IPS-15b (cell line): ENCODE measurements around the gene RNU6-9.
A peak's percentile ranks its signal among the peaks of the same experiment; 100 is the strongest.
"Not testable (repeated sequence)": the region's sequence is repeated elsewhere in the genome, so short reads cannot be mapped to it uniquely, and the experiment has no call there.

Experiments used
- H3K27me3 ChIP-seq: one replicate; pipeline ENCODE4 v1.6.1; 2013; ENCODE audit warnings: low read length; ENCODE audit not compliant: control insufficient read depth, insufficient read depth
- H3K36me3 ChIP-seq: one replicate; pipeline ENCODE4 v1.6.1; 2013; ENCODE audit warnings: low read length; ENCODE audit not compliant: control insufficient read depth, insufficient read depth
- H3K4me1 ChIP-seq: one replicate; pipeline ENCODE4 v1.6.1; 2013; ENCODE audit warnings: mild to moderate bottlenecking, low read length; ENCODE audit not compliant: control insufficient read depth, insufficient read depth
- H3K4me3 ChIP-seq: one replicate; pipeline ENCODE4 v1.5.1; 2013; ENCODE audit warnings: low read depth, low read length
- H3K9ac ChIP-seq: one replicate; pipeline ENCODE4 v1.6.1; 2013; ENCODE audit warnings: low read depth, mild to moderate bottlenecking, low read length
- H3K9me3 ChIP-seq: one replicate; pipeline ENCODE4 v1.6.1; 2013; ENCODE audit warnings: mild to moderate bottlenecking, low read length; ENCODE audit not compliant: control insufficient read depth, insufficient read depth

RNU6-9 gene

DNA sequence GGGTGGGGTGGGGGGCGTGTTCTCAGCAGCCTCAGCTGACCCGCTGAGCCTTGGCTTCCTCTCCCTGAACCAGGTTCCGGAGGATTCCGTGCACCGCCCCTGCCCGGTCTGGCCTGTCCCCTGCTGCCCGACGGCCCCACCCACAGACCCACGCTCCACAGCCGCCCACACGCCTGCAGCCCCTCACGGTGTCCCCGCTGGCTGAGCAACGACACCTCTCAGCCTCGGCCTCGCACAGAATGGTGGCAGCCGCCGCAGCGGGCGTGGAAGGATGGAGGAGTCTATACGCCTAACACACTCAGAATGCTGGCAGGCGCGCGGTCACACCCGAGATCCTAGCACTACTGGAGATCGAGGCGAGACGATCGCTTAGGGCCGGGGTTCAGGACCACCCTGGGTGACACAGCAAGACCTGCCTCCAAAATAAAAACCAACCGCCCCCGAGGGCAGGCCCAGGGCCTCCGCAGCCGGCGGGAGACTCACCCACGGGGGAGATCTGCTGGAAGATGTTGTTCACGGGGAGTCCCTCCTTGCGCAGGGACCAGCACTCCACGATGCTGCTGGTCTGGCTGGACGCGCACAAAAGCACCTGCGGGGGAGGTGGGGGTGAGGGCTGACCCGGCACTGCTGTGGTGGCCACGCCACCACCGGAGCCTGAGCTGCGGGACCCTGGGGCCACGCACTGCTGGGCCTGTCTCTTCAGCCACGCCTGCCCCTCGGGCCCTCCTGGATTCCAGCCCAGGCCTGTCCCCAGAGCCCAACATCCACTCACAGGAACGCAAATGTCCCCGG is 8.7 kb upstream of the RNU6-9 start:
- Histone ChIP-seq H3K9me3 (no peaks in the 10 kb centered on the region), H3K36me3 (peaks cover 42% of the 10 kb centered on the region), H3K27me3 (no peaks in the 10 kb centered on the region), H3K4me3 (no peak overlapping the region), H3K4me1 (no peaks in the 10 kb centered on the region), H3K9ac (no peak overlapping the region)

GRCh38 chr19:885536-886224 is 7.6 kb upstream of the RNU6-9 start:
- H3K4me1 ChIP-seq = no peaks in the 10 kb centered on the region
- no peaks in the 10 kb centered on the region for H3K27me3 ChIP-seq
- H3K36me3 ChIP-seq = peaks cover 53% of the 10 kb centered on the region
- no peak overlapping the region for H3K9ac ChIP-seq
- no peaks in the 10 kb centered on the region for H3K9me3 ChIP-seq
- no peak overlapping the region for H3K4me3 ChIP-seq

DNA sequence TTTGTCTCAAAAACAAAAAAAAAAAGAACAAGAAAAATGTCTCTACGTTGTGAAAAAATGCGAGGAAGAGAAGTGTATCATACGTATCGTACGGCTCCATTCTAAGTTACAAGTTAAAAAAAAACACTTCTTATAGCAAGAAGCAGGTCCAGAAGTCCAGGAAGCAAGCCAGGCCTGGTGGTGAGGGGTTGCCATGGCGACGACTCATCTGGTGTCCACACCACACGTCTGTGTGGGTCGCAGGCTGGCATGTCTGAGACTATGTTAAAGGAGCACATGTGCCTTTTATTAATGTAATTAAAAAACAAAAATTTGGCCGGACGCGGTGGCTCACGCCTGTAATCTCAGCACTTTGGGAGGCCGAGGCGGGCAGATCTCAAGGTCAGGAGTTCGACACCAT is 6.2 kb upstream of the RNU6-9 start:
- peaks cover 52% of the 10 kb centered on the region for H3K36me3 ChIP-seq
- H3K4me3 ChIP-seq = no peak overlapping the region
- no peak overlapping the region for H3K9ac ChIP-seq
- no peaks in the 10 kb centered on the region for H3K4me1 ChIP-seq
- no peaks in the 10 kb centered on the region for H3K9me3 ChIP-seq
- H3K27me3 ChIP-seq = no peaks in the 10 kb centered on the region

GRCh38 chr19:887599-887998 is 5.7 kb upstream of the RNU6-9 start:
- Histone ChIP-seq H3K4me3 (no peak overlapping the region), H3K36me3 (peaks cover 51% of the 10 kb centered on the region), H3K9ac (no peak overlapping the region), H3K27me3 (no peaks in the 10 kb centered on the region), H3K9me3 (no peaks in the 10 kb centered on the region), H3K4me1 (no peaks in the 10 kb centered on the region)

GRCh38 chr19:888581-889385 is 4.5 kb upstream of the RNU6-9 start:
- Histone ChIP-seq H3K27me3 (no peaks in the 10 kb centered on the region), H3K36me3 (peaks cover 44% of the 10 kb centered on the region), H3K9ac (no peak overlapping the region), H3K4me1 (no peaks in the 10 kb centered on the region), H3K9me3 (no peaks in the 10 kb centered on the region), H3K4me3 (no peak overlapping the region)

- Histone ChIP-seq H3K27me3 (no peaks in the 10 kb centered on the region), H3K9ac (no peak overlapping the region), H3K9me3 (no peaks in the 10 kb centered on the region), H3K4me3 (no peak overlapping the region), H3K36me3 (peaks cover 41% of the 10 kb centered on the region), H3K4me1 (no peaks in the 10 kb centered on the region)
Measured at GRCh38 chr19:889662-890295, 3.5 kb upstream of the RNU6-9 start.

GRCh38 chr19:890831-891230 is 2.5 kb upstream of the RNU6-9 start:
- Histone ChIP-seq H3K9ac (no peak overlapping the region), H3K36me3 (peaks cover 32% of the 10 kb centered on the region), H3K9me3 (no peaks in the 10 kb centered on the region), H3K4me1 (no peaks in the 10 kb centered on the region), H3K27me3 (no peaks in the 10 kb centered on the region), H3K4me3 (no peak overlapping the region)

GRCh38 chr19:891421-892200 is 1.7 kb upstream of the RNU6-9 start:
- not testable (repeated sequence) for H3K9me3 ChIP-seq, H3K4me1 ChIP-seq, H3K9ac ChIP-seq, H3K27me3 ChIP-seq
- H3K36me3 ChIP-seq = peaks cover 34% of the 10 kb centered on the region
- H3K4me3 ChIP-seq = peak overlapping the region; percentile 73

DNA sequence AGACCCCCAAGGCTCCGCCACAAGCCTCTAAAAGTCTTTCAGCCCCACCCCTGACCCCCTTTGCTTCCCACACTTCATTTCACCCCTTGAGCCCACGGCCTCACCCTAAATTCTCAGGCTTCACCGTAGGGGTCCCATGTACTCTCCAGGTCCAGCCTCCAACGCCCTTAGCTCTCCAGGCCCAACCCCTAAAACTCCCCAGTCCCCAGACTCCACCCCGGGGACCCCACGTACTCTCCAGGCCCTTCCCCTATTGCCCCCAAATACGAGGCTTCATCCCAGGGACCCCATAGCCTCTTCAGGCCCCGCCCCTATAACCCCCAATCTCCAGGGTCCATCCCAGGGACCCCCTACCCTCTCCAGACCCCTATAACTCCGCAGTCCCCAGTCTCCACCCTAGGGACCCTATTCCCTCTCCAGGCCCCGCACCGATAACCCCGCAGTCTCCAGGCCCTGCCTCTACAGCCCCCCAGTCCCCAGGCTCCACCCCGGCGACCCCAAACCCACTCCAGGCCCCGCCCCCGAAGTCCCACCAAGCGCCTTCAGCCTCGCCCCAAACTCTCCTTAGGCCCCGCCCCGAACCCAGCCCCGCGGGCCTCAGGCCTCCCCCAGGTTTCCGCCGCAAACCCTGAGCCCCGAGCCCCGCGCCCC is 916 bp upstream of the RNU6-9 start:
- no peaks in the 10 kb centered on the region for H3K4me1 ChIP-seq
- H3K36me3 ChIP-seq = peaks cover 33% of the 10 kb centered on the region
- no peaks in the 10 kb centered on the region for H3K27me3 ChIP-seq
- no peaks in the 10 kb centered on the region for H3K9me3 ChIP-seq
- H3K9ac ChIP-seq = no peak overlapping the region
- peak overlapping the region; percentile 73 for H3K4me3 ChIP-seq

- H3K4me3 ChIP-seq = no peak overlapping the region
- H3K9me3 ChIP-seq = no peaks in the 10 kb centered on the region
- H3K9ac ChIP-seq = no peak overlapping the region
- no peaks in the 10 kb centered on the region for H3K27me3 ChIP-seq
- no peaks in the 10 kb centered on the region for H3K4me1 ChIP-seq
- H3K36me3 ChIP-seq = peaks cover 25% of the 10 kb centered on the region
Measured at GRCh38 chr19:896434-896833, 3.1 kb downstream of the RNU6-9 start.
